VCaP (cell line): ENCODE measurements around the gene RAPGEF1.

Experiments used
- H3K27ac ChIP-seq: fragments of 450-650 bp; 2 replicates; pipeline ENCODE4 v1.5.1; 2017
- TF ChIP-seq, protein P1 (sequence below): fragments of 450-650 bp; conservative IDR thresholded peaks from 2 replicates; pipeline ENCODE4 v1.5.1; 2017; ENCODE audit warnings: mild to moderate bottlenecking, moderate library complexity

Gene RAPGEF1

DNA sequence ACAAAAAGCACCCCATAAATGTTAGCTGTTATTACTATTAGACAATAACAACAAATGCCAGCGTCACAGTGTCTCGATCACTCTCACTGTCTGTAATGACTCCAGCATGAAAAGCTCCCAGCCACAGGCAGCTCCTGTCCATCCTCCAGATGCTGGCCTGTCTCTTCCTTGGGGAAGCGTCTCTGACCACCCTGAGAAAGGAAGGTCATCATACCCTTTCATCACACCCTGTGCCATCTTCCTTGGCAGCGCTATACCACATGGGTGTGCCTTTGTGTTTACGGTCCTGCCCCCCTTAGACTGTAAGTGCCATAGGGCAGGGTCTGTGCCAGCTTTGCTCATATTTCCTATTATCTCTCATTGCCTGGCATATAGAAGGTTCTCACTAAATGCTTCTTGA, 104.0 kb downstream of the RAPGEF1 start:
- TF ChIP-seq, protein P1, sequence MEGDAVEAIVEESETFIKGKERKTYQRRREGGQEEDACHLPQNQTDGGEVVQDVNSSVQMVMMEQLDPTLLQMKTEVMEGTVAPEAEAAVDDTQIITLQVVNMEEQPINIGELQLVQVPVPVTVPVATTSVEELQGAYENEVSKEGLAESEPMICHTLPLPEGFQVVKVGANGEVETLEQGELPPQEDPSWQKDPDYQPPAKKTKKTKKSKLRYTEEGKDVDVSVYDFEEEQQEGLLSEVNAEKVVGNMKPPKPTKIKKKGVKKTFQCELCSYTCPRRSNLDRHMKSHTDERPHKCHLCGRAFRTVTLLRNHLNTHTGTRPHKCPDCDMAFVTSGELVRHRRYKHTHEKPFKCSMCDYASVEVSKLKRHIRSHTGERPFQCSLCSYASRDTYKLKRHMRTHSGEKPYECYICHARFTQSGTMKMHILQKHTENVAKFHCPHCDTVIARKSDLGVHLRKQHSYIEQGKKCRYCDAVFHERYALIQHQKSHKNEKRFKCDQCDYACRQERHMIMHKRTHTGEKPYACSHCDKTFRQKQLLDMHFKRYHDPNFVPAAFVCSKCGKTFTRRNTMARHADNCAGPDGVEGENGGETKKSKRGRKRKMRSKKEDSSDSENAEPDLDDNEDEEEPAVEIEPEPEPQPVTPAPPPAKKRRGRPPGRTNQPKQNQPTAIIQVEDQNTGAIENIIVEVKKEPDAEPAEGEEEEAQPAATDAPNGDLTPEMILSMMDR: no peak
- H3K27ac ChIP-seq: no peak overlapping the region

- H3K27ac ChIP-seq: no peak overlapping the region
- TF ChIP-seq, protein P1: no peak
Observed at GRCh38 chr9:131635285-131635684, 104.6 kb downstream of the RAPGEF1 start.

GRCh38 chr9:131633491-131634031, 106.3 kb downstream of the RAPGEF1 start:
- TF ChIP-seq, protein P1: no peak
- H3K27ac ChIP-seq: no peak overlapping the region

DNA sequence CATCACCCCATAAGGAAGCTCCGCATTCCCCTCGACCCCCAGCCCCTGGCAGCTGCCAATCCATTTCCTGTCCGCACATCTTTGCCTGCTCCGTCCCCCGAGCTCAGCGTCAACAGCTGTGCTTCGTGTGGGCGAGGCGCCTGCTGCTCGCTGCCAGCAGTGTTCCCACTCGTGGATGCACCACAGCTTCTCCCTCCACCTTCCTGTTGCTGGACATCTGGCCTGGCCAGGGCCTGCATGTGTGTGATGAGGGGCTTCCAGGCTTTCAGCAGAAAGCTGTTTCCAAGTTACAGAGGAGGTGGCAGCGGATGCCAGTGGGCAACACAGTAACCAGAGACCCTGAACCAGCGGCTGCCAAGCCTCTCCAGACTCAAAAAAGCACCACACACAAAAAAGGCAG, 108.6 kb downstream of the RAPGEF1 start:
- TF ChIP-seq, protein P1: no peak
- H3K27ac ChIP-seq: no peak overlapping the region

GRCh38 chr9:131630205-131630831, 109.6 kb downstream of the RAPGEF1 start:
- H3K27ac ChIP-seq: no peak overlapping the region
- TF ChIP-seq, protein P1: no peak

- TF ChIP-seq, protein P1: no peak
- H3K27ac ChIP-seq: no peak overlapping the region
Observed at GRCh38 chr9:131629825-131630204, 110.1 kb downstream of the RAPGEF1 start.

DNA sequence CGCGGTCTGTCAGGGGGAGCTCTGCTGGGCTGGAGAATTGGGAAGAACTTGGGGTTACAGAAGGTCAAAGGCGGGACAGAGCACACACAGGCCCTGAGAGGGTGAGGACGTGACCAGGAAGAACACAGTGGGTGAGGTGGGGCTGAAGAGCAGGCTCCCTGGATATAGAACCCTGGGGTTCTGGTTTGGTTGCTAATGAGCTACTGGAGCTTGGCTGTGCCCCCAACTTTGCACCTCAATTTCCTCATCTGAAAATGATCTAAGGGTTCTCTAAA, 110.7 kb downstream of the RAPGEF1 start:
- H3K27ac ChIP-seq: no peak overlapping the region
- TF ChIP-seq, protein P1: no peak
